C4-2B (cell line): Measurements from ENCODE around the gene HPS3.

Experiments
- CTCF ChIP-seq: fragments of 450-650 bp; conservative IDR thresholded peaks from 2 replicates; pipeline ENCODE4 v1.5.1; 2017; ENCODE audit warnings: mild to moderate bottlenecking
- ZFX ChIP-seq: fragments of 450-650 bp; IDR thresholded peaks from 2 replicates; pipeline ENCODE4 v1.6.1; 2017

GRCh38 chr3:149101641-149102040, 27.8 kb upstream of the HPS3 start:
- TF ChIP-seq CTCF = no peak
- no peak for TF ChIP-seq ZFX
